HEK293T (cell line): ENCODE results near the gene F8.
"Not testable (repeated sequence)": the region's sequence is repeated elsewhere in the genome, so short reads cannot be mapped to it uniquely, and the experiment has no call there.

ENCODE experiments used
- ARNT ChIP-seq: fragments of 450-650 bp; IDR thresholded peaks from 2 replicates; pipeline ENCODE4 v1.6.1; 2017; ENCODE audit warnings: mild to moderate bottlenecking
- CTBP1 ChIP-seq: fragments of 450-650 bp; IDR thresholded peaks from 2 replicates; pipeline ENCODE4 v1.6.1; 2016; ENCODE audit warnings: borderline replicate concordance
- HDGF ChIP-seq: fragments of 450-650 bp; IDR thresholded peaks from 2 replicates; pipeline ENCODE4 v1.6.1; 2017; ENCODE audit warnings: antibody characterized with exemption, borderline replicate concordance
- LEF1 ChIP-seq: fragments of 450-650 bp; IDR thresholded peaks from 2 replicates; pipeline ENCODE4 v1.6.1; 2017; ENCODE audit warnings: mild to moderate bottlenecking, borderline replicate concordance
- SUZ12 ChIP-seq: fragments of 450-650 bp; IDR thresholded peaks from 2 replicates; pipeline ENCODE4 v1.6.1; 2016; ENCODE audit warnings: mild to moderate bottlenecking
- TARDBP ChIP-seq: fragments of 450-650 bp; IDR thresholded peaks from 2 replicates; pipeline ENCODE4 v1.6.1; 2016

GRCh38 chrX:154885549-154885948, 137.0 kb downstream of the F8 start:
- not testable (repeated sequence) for TF ChIP-seq CTBP1, LEF1, ARNT, HDGF, TARDBP, SUZ12
